ENCODE results near the gene LDLR.

GRCh38 chr19:11105014-11105636 is 15.9 kb downstream of the LDLR start:
- TF ChIP-seq CTCF (IDR thresholded peaks at IDR 0.05) (no peak), POLR2AphosphoS5 (IDR thresholded peaks at IDR 0.05) (no peak)
